Glutamatergic neuron (in vitro differentiated cells): ENCODE results near the gene ARID1B. TPM values are rescaled to one million over a fixed set of nuclear protein-coding genes. Genes with fewer than 3 reads are reported as not detected.

Source experiments
- DNase-seq: peaks from one replicate; pipeline ENCODE4 v3.0.0; 2022
- H3K27ac Mint-ChIP-seq: one replicate; pipeline ENCODE4 v1.8.0; 2020; ENCODE audit warnings: mild to moderate bottlenecking, mixed read lengths, inconsistent platforms; ENCODE audit not compliant: unreplicated experiment
- H3K27me3 Mint-ChIP-seq: one replicate; pipeline ENCODE4 v1.8.0; 2020; ENCODE audit warnings: mild to moderate bottlenecking, moderate library complexity, mixed read lengths, inconsistent platforms; ENCODE audit not compliant: unreplicated experiment
- H3K36me3 Mint-ChIP-seq: one replicate; pipeline ENCODE4 v1.8.0; 2020; ENCODE audit warnings: mild to moderate bottlenecking, mixed read lengths, inconsistent platforms; ENCODE audit not compliant: unreplicated experiment
- H3K4me1 Mint-ChIP-seq: one replicate; pipeline ENCODE4 v1.8.0; 2020; ENCODE audit warnings: mild to moderate bottlenecking, low read depth, mixed read lengths, inconsistent platforms; ENCODE audit not compliant: unreplicated experiment
- H3K4me3 Mint-ChIP-seq: one replicate; pipeline ENCODE4 v1.8.0; 2020; ENCODE audit warnings: mild to moderate bottlenecking, mixed read lengths, inconsistent platforms; ENCODE audit not compliant: unreplicated experiment
- H3K9me3 Mint-ChIP-seq: one replicate; pipeline ENCODE4 v1.8.0; 2020; ENCODE audit warnings: mild to moderate bottlenecking, moderate library complexity, mixed read lengths, inconsistent platforms; ENCODE audit not compliant: unreplicated experiment
- total RNA-seq: library from RNA; stranded (reverse); fragmentation: NEBNext Ultra II Directional; extraction: Animal tissue kit (Norgen Biotek cat#: 25700); gene quantifications from one replicate; pipeline ENCODE4 v1.2.1, GENCODE V29; 2021; ENCODE audit not compliant: unreplicated experiment
- TF ChIP-seq, protein P1 (sequence below): fragments of 200-600 bp; sonication (generic); IDR thresholded peaks from one replicate; pipeline ENCODE4 v1.5.0; 2021; ENCODE audit not compliant: partially characterized antibody, unreplicated experiment

ARID1B gene
- total RNA-seq, 1 donor from 2014 or later = 202 TPM

DNA sequence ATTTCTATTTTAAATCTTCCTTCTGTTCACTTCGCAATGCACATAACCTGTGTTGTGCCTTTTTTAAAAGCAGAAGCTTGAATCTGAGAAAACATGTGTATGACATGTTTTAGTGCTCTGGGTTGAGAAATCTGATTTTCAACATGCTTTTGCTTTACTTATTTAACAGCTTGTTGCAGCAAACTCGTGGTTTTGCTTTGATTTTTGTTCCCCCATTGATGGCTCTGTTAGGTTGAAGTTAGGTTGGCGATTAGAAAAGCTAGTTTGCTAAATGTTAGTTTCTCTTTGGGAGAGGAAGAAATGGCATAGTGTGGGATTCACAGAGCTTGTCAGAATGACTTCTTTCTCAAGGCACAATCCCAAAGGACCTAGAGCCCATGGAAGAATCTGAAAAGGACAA lies 375.4 kb downstream of the ARID1B start:
- Mint-ChIP-seq H3K27ac (no peak overlapping the region), H3K4me1 (peaks cover 28% of the 10 kb centered on the region)

DNA sequence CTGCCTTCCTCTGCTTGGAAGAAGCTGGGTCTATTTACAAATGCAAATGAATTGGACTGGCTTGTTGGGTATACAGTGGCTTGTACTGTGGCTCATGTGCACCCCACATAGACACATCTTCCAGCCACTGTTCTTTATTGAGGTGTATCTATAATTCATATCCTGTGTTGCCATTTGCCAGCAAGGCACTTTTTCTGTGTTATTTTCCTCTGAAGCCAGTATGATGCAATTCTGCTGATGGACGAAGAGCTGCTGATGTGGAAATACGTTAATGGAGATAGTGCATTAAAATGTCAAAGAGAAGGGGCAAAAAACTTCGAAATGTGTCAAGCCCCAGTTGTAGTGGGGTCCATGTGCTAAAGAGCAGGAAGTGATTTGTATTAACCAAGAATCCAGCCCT lies 378.6 kb downstream of the ARID1B start:
- no peak for DNase-seq
- Mint-ChIP-seq H3K27me3 (peaks cover 4% of the 10 kb centered on the region), H3K4me1 (peaks cover 20% of the 10 kb centered on the region), H3K4me3 (no peak overlapping the region), H3K9me3 (peaks cover 4% of the 10 kb centered on the region), H3K36me3 (peaks cover 9% of the 10 kb centered on the region), H3K27ac (peak overlapping the region; percentile 4)
- TF ChIP-seq, protein P1, sequence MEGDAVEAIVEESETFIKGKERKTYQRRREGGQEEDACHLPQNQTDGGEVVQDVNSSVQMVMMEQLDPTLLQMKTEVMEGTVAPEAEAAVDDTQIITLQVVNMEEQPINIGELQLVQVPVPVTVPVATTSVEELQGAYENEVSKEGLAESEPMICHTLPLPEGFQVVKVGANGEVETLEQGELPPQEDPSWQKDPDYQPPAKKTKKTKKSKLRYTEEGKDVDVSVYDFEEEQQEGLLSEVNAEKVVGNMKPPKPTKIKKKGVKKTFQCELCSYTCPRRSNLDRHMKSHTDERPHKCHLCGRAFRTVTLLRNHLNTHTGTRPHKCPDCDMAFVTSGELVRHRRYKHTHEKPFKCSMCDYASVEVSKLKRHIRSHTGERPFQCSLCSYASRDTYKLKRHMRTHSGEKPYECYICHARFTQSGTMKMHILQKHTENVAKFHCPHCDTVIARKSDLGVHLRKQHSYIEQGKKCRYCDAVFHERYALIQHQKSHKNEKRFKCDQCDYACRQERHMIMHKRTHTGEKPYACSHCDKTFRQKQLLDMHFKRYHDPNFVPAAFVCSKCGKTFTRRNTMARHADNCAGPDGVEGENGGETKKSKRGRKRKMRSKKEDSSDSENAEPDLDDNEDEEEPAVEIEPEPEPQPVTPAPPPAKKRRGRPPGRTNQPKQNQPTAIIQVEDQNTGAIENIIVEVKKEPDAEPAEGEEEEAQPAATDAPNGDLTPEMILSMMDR = no peak

More for the DNA sequence above, 375.4 kb downstream of the ARID1B start:
- Mint-ChIP-seq H3K4me3 (no peak overlapping the region), H3K27me3 (peaks cover 10% of the 10 kb centered on the region), H3K9me3 (peaks cover 10% of the 10 kb centered on the region), H3K36me3 (peaks cover 14% of the 10 kb centered on the region)
- TF ChIP-seq, protein P1 = no peak
- DNase-seq = no peak

DNA sequence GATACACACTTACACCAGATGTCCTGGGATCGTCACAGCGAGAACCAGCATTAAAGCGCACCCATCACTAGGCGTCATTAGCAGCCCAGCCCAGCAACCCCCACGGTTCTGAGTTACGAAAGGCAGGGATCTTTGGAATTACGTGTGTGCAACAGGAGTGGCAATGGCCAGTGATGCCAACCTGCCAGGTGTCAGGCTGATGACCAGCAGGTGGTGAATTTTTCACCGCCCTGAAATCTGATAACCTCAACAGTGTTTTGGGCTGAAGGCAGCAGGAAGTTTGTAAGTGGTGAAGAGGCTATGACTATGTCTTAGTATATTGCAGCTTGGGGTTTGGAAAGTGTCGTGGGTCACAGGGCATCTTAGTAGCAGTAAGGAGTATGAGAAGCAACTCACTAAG lies 380.1 kb downstream of the ARID1B start:
- peak overlapping the region; percentile 36 for H3K4me3 Mint-ChIP-seq
- H3K4me1 Mint-ChIP-seq = peaks cover 26% of the 10 kb centered on the region
- H3K27ac Mint-ChIP-seq = peak overlapping the region; percentile 53

DNA sequence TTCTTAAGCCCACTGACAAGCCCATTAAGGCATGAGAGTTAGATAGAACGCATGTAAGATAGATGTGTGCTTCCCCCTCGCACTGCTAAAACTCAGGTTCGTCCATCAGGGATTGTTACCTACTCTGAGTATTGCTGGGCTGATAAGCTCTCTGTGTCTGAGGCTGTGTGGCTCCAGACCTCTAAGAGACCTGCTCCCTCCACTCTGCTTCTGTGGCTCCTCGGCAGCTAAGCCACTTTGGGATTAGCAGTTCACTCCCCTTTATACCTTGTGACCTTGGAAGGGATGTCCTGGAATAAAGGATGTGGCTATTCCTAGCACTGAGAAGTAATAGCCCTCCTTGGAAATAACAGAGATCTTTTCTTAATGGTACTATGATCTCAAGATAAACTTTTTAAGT lies 381.3 kb downstream of the ARID1B start:
- Mint-ChIP-seq H3K36me3 (peaks cover 9% of the 10 kb centered on the region), H3K9me3 (peaks cover 5% of the 10 kb centered on the region), H3K27ac (no peak overlapping the region), H3K27me3 (peaks cover 6% of the 10 kb centered on the region), H3K4me1 (peaks cover 30% of the 10 kb centered on the region), H3K4me3 (no peak overlapping the region)
- TF ChIP-seq, protein P1 = no peak
- DNase-seq = no peak

More for the DNA sequence above, 380.1 kb downstream of the ARID1B start:
- no peak for DNase-seq
- H3K27me3 Mint-ChIP-seq = peaks cover 6% of the 10 kb centered on the region
- H3K36me3 Mint-ChIP-seq = peaks cover 9% of the 10 kb centered on the region
- TF ChIP-seq, protein P1 = no peak
- peaks cover 5% of the 10 kb centered on the region for H3K9me3 Mint-ChIP-seq

DNA sequence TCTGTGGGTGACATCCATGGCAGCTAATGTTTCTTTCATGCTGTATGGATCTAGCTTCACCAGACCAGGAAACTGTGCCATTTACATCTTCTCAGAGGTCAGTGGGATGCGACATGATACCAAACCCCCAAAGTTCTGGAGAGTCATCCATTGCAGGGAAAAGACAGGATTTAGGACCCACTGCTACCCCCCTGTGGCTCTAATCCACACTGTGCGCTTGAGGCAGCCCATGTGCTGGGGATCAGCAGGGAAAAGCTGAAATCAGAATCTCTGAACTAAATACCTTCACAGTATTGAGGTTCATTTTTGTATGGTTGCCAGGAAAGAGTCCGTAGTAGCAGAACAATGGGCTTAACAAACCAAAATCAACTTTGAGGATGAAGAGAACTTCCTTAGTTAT lies 381.7 kb downstream of the ARID1B start:
- Mint-ChIP-seq H3K36me3 (peaks cover 9% of the 10 kb centered on the region), H3K9me3 (peaks cover 5% of the 10 kb centered on the region), H3K4me3 (no peak overlapping the region), H3K27me3 (peaks cover 8% of the 10 kb centered on the region), H3K4me1 (peaks cover 34% of the 10 kb centered on the region), H3K27ac (no peak overlapping the region)
- TF ChIP-seq, protein P1 = no peak
- DNase-seq = no peak
